Upper lobe of left lung (tissue), 4 donors: ENCODE results near the gene IGFBP7.

Experiments
- POLR2A ChIP-seq, 4 donors: fragments of 450-650 bp; IDR thresholded peaks; one replicate each; pipeline ENCODE4 v1.5.1; 2016 to 2017; ENCODE audit warnings: antibody characterized with exemption in 4 of 4, mild to moderate bottlenecking in 2 of 4
- TF ChIP-seq, protein P1 (sequence below), 6 experiments: fragments of 450-650 bp in 4 of 6; fragments of 200-600 bp in 2 of 6; sonication (generic) in 2 of 6; IDR thresholded peaks; one replicate each; pipeline ENCODE4 v1.5.1; 2016 to 2019; ENCODE audit warnings: antibody characterized with exemption in 6 of 6

DNA sequence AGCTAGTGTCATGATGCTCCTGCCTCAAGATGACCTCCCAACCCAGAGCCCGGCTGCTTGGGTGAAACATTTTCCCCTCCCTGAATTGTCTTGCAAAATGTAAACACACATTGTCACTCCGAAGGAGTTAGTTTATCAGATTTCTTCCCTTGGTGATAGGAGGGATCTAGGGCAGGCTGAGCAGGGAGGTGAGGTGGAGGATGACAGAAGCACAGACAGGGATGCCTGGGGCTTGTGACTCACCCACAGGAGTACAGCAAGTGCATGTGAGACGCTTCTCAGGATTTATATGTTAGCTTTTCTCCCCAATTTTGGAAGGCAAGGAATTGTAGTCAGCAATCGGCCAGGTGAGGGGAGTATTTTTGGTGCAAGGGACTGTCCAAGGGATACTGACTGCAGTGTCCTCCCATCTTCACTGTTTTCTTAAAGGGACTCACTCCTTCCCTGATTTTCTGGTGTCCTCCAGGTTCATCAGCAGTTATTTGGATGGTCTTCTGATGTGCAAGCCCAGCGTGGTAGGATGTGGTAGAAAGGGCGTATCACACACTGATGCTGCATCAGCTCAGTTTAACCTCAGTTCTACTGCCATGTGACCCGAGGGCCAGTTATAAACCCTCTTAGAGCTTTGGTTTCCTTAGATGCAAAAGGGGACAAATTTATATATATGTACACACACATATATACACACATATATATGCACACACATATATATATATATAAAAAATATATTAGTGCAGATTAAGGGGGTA lies 46.2 kb upstream of the IGFBP7 start:
- TF ChIP-seq POLR2A (IDR thresholded peaks at IDR 0.05): no peak
- TF ChIP-seq, protein P1, sequence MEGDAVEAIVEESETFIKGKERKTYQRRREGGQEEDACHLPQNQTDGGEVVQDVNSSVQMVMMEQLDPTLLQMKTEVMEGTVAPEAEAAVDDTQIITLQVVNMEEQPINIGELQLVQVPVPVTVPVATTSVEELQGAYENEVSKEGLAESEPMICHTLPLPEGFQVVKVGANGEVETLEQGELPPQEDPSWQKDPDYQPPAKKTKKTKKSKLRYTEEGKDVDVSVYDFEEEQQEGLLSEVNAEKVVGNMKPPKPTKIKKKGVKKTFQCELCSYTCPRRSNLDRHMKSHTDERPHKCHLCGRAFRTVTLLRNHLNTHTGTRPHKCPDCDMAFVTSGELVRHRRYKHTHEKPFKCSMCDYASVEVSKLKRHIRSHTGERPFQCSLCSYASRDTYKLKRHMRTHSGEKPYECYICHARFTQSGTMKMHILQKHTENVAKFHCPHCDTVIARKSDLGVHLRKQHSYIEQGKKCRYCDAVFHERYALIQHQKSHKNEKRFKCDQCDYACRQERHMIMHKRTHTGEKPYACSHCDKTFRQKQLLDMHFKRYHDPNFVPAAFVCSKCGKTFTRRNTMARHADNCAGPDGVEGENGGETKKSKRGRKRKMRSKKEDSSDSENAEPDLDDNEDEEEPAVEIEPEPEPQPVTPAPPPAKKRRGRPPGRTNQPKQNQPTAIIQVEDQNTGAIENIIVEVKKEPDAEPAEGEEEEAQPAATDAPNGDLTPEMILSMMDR (IDR thresholded peaks at IDR 0.05): no peak
